GM18508 (cell line): ENCODE results near the gene TOGARAM2.

ENCODE experiments used
- ATAC-seq: cut with Tn5 transposase; IDR thresholded peaks from one replicate; pipeline ENCODE4 v1.9.1; 2021; ENCODE audit warnings: moderate number of reproducible peaks; ENCODE audit not compliant: insufficient read depth, unreplicated experiment

Gene TOGARAM2

DNA sequence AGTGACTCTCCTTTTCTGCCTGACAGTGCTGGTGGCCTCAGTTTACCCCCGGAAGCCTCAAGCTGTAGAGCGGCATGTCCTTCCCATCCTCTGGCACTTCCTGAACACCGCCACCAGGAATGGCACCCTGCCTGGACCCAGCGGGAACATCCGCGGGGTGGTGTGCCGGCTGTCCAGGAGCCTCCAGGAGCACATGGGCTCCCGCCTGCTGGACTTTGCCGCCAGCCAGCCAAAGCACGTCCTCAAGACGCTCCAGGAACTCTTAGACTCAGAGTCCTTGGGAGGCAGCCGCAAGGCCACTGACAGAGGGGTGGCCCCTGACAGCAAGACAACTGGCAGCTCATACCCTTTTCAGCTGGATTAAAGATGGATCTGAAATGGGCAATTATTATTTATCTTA is 70.6 kb downstream of the TOGARAM2 start:
- ATAC-seq, result no peak

GRCh38 chr2:29052807-29053206 is 71.7 kb downstream of the TOGARAM2 start:
- no peak for ATAC-seq

DNA sequence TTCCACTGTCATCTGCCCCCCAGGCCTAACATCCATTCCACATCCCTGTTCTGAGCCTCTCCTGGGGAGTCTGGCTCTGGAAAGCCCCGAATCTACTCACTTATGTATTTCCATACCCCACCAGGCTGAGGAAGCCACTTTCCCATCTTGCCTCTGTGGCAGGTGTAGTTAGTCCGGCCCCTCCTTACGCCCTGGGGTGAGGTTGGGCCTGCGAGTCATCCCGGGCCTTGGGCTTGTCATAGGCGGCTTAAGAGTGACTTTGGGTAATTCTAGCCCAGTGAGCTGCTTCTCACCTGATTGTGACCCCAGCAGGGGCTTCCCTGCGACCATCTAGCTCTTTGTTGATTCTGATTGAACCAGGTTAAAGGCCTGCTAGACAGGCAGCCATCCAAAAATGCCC is 72.1 kb downstream of the TOGARAM2 start:
- no peak for ATAC-seq

DNA sequence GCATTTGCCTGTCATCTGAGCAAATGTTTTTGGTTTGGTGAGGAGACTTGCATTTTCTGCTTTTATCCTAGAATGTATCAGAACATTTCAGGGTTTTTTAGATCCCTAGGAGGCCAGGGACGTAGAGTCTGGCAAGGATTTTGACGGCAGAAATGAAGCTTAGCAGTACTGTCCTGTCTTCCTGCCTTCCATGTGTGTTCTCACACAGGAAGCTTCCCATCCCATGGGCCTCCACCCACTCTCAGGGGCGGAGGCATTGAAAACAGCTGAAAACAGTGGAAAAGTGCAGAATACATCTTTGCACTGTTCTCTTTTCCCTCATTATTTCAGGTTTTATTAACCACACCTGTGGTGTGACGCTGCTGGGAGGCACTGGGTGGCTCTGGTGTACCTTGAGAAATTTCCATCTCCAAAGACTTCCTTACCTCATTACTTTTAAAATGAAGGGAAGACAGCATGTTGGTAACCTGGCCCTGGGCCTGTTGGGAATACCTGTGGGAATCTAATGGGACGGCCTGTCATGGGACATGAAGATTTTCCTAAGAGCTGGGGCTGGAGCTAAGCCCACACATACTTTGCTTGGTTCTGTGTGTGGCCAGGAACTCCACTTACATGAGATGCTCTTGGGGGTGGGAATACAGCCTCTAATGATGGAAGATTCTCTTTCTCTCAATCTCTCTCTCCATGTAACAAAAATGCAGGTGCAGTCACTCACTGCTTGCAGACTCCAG is 72.7 kb downstream of the TOGARAM2 start:
- no peak for ATAC-seq

DNA sequence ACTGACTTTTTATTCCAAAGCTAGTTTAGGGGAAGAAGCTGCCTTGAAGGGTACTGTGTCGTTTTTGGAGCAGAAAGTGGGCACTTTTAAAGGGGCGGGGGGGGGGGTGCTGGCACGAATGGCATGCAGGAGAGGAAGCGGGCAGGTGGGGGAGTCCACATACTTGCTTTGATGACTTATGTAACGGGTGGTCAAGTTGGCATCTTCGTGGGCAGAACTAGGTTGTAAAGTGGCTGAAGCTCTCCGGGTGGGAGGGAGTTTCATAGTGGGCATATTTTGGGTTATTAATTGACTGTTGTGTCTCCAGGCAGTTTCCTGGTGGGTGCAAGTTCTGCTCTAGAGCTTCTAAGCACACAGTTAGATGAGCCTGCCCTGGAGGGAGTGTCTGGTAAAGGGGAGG is 73.3 kb downstream of the TOGARAM2 start:
- no peak for ATAC-seq

DNA sequence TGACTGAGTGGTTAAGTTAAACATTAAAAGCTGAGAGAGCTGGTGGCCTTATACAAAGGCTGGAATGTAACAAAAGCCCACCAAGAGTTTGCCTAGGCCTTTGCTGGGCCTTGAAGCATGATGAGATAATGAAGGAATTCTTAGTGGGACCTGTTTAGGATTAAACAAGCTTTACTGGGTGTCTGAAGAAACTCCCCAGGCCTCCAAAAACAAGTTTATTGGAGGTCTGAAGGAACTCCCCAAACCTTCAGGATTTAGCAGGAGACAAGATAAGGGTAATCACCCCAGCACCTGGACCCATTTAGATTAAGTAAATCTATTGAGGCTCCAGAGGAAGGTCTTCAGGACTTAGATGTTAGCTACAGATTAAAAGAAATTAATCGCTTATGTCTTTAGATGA is 74.5 kb downstream of the TOGARAM2 start:
- no peak for ATAC-seq

DNA sequence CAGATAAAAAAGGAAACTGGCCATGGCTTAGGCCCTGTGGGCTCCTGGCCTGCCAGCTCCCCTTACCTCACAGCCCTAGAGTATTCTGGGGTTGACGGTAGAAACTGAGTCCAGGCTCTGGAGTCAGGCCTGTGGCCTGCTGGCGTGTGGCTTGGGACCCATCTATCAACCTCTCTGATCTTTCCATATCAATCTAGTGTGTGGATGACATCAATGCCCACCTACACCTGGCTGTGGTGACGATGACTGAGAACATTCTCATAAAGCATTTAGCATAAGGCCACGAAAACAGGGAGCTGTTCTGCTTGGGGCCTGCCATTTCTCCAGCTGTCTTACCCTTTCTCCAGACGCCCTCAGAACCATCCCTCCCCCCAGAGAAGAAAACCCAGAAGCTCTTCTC is 75.4 kb downstream of the TOGARAM2 start:
- no peak for ATAC-seq

DNA sequence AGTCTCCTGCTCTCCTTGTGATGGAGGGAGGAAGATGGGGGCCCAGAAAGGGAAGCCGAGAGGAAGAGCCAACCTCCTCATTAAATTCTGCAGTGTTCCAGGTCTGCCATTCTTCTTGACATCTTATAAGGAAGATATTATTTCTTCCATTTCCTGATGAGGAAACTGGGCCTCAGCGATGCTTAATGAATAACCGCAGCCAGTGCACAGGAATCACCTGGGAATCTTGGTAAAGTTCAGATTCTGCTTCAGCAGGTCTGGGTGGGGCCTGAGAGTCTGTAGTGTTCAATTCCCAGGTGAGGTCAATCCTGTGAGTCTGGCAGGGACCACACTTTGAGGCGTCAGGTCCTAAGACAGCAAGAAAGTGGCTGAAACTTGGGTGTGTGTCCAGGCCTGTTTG is 75.9 kb downstream of the TOGARAM2 start:
- ATAC-seq, result no peak

DNA sequence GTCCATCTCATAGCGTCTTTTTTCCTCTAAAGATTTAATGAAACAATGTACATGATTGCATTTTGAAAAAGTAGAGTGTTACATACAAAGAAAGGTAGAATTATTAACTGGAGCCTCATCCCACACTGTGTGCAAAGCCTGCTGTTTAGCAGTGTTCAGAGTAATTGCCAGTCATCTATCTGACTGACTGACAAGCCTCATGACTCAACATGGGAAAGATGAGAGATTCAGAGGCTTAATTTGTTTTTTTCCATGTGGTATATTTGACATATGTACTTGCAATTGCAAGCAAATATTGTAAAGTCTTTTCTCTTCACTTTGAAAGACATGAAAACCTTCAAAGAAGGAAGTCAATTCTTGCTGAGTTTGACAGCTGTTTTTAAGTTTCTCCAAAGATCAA is 78.5 kb downstream of the TOGARAM2 start:
- no peak for ATAC-seq

DNA sequence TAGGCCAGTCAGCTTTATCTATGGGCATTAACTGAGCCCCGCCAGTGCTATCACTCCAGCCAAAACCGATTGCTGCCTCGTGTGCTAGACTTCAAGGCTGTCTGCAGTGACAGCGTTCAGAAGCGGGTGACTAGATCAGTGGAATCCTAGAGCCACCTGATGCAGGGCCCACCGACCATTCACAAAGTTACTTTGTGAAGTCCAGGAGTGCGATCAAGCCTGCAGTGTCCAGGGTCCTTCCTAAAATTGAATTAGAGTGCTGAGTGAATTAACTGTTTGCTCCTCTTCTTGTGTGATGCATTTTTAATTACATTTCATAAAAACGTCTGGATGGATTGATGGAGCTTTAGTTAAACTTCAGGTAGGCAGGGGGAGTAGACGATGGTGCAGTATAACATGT is 79.3 kb downstream of the TOGARAM2 start:
- no peak for ATAC-seq

- ATAC-seq, result no peak
These were observed 80.1 kb downstream of the TOGARAM2 start for GRCh38 chr2:29061176-29061575.

DNA sequence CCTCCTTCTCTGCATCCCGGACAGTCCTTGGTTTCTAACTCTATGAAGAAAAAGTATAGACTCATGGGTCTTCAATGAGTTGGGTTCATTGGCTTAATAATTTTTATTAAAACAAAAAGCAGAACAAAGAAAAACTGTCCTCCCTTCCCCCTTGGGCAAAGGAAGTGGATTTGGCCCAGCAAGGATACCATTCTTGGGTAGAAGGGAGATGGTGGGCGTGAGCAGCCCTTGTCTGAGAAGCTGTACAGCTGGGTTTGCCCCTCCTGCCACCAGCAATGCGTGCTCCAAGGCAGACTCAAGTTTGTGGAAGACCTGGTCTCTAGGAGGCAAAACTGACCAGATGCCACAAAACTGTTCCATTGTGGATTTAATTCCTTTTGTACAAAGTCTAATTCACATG is 80.5 kb downstream of the TOGARAM2 start:
- no peak for ATAC-seq

DNA sequence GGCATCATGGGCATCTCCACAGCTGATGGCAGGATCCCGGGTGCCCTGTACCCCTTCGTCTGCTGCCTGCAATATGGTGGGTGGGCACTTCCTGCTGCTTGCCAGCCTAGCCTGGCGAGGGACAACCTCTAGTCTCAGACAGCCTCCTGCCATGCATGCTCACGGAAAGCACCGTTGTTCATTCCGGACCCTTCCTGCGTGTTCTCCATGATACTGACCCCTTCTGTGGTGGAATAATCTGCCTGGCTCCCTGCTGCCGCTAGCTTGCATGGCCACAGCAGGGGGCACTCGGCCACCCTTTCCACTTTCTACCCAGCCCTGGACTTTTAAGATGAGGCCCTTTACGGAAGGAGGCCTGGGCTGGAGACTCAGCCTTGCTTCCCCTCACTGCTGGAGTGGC is 81.3 kb downstream of the TOGARAM2 start:
- ATAC-seq, result no peak

DNA sequence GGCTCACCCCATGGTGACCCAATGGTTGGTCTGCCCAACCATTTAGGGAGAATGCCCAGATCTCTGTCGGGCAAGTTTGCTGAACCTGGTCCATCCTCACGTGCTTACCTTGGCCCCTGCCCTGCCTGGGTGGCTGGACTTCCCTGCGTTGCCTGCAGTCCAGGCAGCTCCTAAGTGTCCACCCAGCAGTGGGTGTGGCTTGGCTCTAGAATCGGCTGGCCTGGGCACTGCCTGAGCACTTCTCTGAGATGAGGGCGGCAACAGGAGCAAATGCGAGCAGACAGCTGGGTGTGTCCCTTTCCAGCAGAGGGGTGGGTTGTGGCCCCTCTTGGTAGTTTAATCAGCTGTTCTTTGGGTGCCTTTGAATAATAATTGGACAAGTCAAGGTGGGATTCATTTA is 82.0 kb downstream of the TOGARAM2 start:
- ATAC-seq, result no peak

DNA sequence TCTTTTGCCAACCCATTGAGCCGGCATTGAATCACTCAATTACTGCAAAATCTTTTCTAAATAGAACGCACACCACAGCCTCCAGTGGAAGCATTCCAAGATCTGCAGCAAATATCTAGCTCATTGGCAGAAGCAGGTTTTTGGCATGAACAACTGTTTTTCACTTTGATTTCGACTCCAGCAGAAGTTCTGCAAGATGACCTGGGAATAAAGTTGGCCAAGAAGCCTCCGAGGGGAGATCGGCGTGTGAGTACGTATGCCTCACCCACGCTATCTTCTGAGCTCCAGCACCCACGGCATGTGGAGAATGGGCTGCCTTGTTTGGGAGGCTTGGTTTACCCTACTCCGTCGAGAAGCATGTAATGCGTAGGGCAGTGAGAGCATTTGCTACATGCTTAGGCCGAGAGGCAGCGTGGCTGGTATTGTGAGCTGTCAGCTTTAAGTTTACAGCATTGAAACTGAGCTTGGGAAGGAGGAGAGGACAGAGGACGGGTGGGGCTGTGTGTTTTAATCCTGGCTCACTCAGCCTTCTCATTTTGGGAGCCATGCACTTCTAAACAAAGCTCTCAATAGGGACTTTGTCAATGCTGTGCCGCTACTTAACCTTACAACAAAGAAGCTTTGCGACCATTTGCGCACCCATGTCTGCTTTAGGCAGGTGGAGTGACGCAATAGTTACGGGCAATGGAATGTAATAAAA is 82.7 kb downstream of the TOGARAM2 start:
- no peak for ATAC-seq

DNA sequence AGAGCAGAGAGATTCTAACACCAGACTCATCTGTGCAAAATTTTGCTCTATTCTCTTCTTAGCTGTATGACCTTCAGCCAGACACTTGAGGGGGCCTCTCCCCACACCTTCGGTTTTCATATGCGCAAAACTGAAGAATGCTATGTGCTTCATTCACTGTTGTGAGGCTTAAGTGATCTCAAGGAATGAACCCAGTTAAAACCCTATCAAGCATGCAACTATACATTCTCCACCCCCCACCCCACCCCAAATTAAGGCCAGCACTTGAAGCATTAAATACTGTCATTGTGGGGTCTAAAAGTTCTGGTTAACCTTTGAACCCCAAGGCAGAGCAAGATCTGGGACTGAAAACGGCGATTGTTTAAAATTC is 83.2 kb downstream of the TOGARAM2 start:
- ATAC-seq, result no peak

DNA sequence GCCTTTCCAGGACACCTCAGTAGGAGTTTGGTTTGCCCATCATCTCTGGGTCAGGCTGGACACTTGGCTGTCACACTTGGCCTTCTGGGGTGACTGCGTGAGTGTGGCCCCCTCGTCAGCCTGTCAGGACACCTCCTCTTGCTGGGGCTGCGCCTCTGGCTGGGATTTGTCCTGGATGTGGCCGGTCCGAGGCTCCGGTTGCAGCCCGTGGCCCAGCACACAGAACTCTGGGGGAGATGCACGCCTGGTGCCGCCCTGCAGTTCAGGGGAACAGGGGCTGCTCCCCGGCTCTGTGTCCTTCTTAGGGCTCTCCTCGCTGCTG is 83.6 kb downstream of the TOGARAM2 start:
- ATAC-seq, result no peak

GRCh38 chr2:29065068-29065811 is 84.1 kb downstream of the TOGARAM2 start:
- ATAC-seq, result no peak

GRCh38 chr2:29066271-29066860 is 85.3 kb downstream of the TOGARAM2 start:
- ATAC-seq, result no peak

DNA sequence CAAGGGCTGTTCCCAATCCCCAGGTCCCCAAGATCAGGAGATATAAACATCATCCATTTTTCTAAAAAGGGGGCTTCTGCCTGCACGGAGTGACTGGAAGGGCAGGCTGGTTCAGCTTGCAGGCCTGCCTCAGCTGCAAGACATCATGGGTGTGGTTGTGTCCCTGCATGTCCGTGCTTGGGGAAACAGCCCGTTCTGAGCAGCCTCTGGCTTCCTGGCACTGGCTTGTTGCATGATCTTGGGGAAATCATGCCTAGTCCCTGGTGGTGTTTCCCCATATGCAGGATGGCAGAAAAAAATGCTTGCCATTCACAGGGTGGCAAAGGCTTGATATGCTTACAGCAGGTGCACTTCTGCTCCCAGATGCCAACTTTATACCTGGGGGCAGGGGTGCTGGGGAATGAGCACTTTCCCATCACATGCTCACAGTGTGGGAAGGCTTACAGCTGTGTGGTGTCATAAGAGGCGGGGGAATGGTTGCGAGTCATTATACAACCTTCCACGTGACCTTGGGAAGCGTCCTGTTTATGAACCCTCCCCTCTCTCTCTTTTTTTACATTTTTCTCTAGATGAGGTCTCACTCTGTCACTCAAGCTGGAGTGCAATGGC is 86.0 kb downstream of the TOGARAM2 start:
- ATAC-seq, result no peak

DNA sequence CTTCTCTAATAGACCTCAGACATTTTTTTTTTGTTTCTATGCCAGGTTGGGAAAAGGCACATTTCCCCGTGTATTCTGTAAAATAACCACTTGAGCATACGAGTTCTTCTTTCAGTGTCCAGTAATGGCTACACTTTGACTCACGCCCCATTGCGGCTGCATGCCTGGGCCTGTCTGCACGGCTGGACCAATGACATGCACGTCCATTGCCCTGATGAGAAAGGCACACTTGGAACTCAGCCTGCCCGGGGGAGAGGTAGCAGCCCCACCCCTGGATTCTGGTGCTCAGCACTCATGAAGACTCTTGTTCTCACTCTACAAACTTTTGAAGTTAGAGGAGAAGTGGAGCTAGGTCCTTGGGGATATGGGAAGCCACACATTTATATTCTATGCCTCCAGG is 87.4 kb downstream of the TOGARAM2 start:
- no peak for ATAC-seq
